IPS DF 4.7 (cell line): ENCODE measurements around the gene DIRAS1.

Source experiments
- DNase-seq: peaks from one replicate; pipeline ENCODE4 v3.0.0-alpha.2; 2013; ENCODE audit warnings: low spot score; ENCODE audit errors: extremely low read depth

DIRAS1 gene

GRCh38 chr19:2728783-2729387 lies 7.7 kb upstream of the DIRAS1 start:
- no peak for DNase-seq

- DNase-seq: no peak
Observed at GRCh38 chr19:2727640-2727944, 6.4 kb upstream of the DIRAS1 start.

GRCh38 chr19:2726904-2727639 lies 5.9 kb upstream of the DIRAS1 start:
- DNase-seq: no peak

GRCh38 chr19:2726160-2726855 lies 5.1 kb upstream of the DIRAS1 start:
- DNase-seq: no peak

- no peak for DNase-seq
Observed at GRCh38 chr19:2724148-2724557, 3.0 kb upstream of the DIRAS1 start.

- no peak for DNase-seq
Observed at GRCh38 chr19:2723747-2724146, 2.6 kb upstream of the DIRAS1 start.

- DNase-seq: no peak
Observed at GRCh38 chr19:2723345-2723715, 2.2 kb upstream of the DIRAS1 start.

GRCh38 chr19:2722541-2723344 lies 1.6 kb upstream of the DIRAS1 start:
- DNase-seq: no peak

- DNase-seq: no peak
Observed at GRCh38 chr19:2721570-2722540, 683 bp upstream of the DIRAS1 start.

- DNase-seq: no peak
Observed at GRCh38 chr19:2719920-2720776, 1.0 kb downstream of the DIRAS1 start.

- DNase-seq: no peak
Observed at GRCh38 chr19:2719232-2719735, 1.9 kb downstream of the DIRAS1 start.

GRCh38 chr19:2717638-2718541 lies 3.3 kb downstream of the DIRAS1 start:
- no peak for DNase-seq

- DNase-seq: no peak
Observed at GRCh38 chr19:2716722-2717637, 4.2 kb downstream of the DIRAS1 start.

GRCh38 chr19:2716275-2716650 lies 4.9 kb downstream of the DIRAS1 start:
- DNase-seq: no peak

GRCh38 chr19:2715470-2716274 lies 5.5 kb downstream of the DIRAS1 start:
- DNase-seq: no peak

- DNase-seq: no peak
Observed at GRCh38 chr19:2714531-2715269, 6.5 kb downstream of the DIRAS1 start.
